SK-N-SH (cell line): Measurements from ENCODE around the gene EPB41L4B. TPM values are rescaled to one million over a fixed set of nuclear protein-coding genes. Genes with fewer than 3 reads are reported as not detected.

Source experiments
- CTCF ChIA-PET: fragments of 300-600, 350-600 bp; formaldehyde crosslinking; extraction: SDS; loops from one replicate; lab custom pipeline; 2021; lab: Yijun Ruan, JAX
- POLR2A ChIA-PET: fragments of 350-600 bp; sonication (Branson Sonifier 250); formaldehyde crosslinking; extraction: SDS; loops from one replicate; lab custom pipeline; 2020; ENCODE audit warnings: antibody characterized with exemption, inconsistent platforms; lab: Yijun Ruan, JAX
- DNase-seq: peaks from one replicate; pipeline ENCODE4 v3.0.0; 2012
- H2AFZ ChIP-seq: fragments of 200-600 bp; sonication (generic); 2 replicates; pipeline ENCODE4 v1.8.1; 2016; ENCODE audit warnings: antibody characterized with exemption, mild to moderate bottlenecking, low read depth
- H3F3A ChIP-seq: fragments of 200-600 bp; sonication (generic); replicated peaks from 2 replicates; pipeline ENCODE3; 2016; ENCODE audit warnings: antibody characterized with exemption, mild to moderate bottlenecking; ENCODE audit not compliant: insufficient read depth
- H3K27ac ChIP-seq, 2 experiments: fragments of 200-500 bp in 1 of 2; fragments of 200-600 bp in 1 of 2; sonication (Bioruptor generic) in 1 of 2; sonication (generic), shearing (Covaris generic) in 1 of 2; 2 replicates each; pipeline versions ENCODE4 v1.5.1 to v1.6.1; 2014 to 2016; ENCODE audit warnings: low read depth in 2 of 2, inconsistent platforms in 1 of 2, low read length in 1 of 2, mild to moderate bottlenecking in 1 of 2, mixed read lengths in 1 of 2
- H3K27me3 ChIP-seq: fragments of 200-600 bp; sonication (generic), shearing (Covaris generic); 2 replicates; pipeline ENCODE4 v1.6.1; 2016; ENCODE audit warnings: mixed run types; ENCODE audit not compliant: insufficient read depth
- H3K36me3 ChIP-seq, 2 experiments: fragments of 200-500 bp in 1 of 2; fragments of 200-600 bp in 1 of 2; sonication (Bioruptor generic) in 1 of 2; sonication (generic) in 1 of 2; replicated peaks in 1 of 2; 2 replicates each; pipeline versions ENCODE3 to v1.5.1; 2014 to 2016; ENCODE audit warnings: low read length in 1 of 2, mild to moderate bottlenecking in 1 of 2; ENCODE audit not compliant: insufficient read depth in 2 of 2, control insufficient read depth in 1 of 2
- H3K4me1 ChIP-seq, 2 experiments: fragments of 200-500 bp in 1 of 2; fragments of 200-600 bp in 1 of 2; sonication (Bioruptor generic) in 1 of 2; sonication (generic), shearing (Covaris generic) in 1 of 2; 2 replicates each; pipeline versions ENCODE4 v1.5.1 to v1.6.1; 2014 to 2016; ENCODE audit warnings: low read depth in 1 of 2, low read length in 1 of 2, mixed run types in 1 of 2; ENCODE audit not compliant: insufficient read depth in 2 of 2, control insufficient read depth in 1 of 2
- H3K4me2 ChIP-seq: fragments of 200-600 bp; sonication (generic), shearing (Covaris generic); 2 replicates; pipeline ENCODE4 v1.6.1; 2017; ENCODE audit warnings: mixed run types
- H3K4me3 ChIP-seq, 2 experiments: fragments of 200-500 bp in 1 of 2; fragments of 200-600 bp in 1 of 2; sonication (Bioruptor generic) in 1 of 2; sonication (generic), shearing (Covaris generic) in 1 of 2; 2 replicates each; pipeline versions ENCODE4 v1.5.1 to v1.8.1; 2014 to 2016; ENCODE audit warnings: low read depth in 2 of 2, inconsistent platforms in 1 of 2, low read length in 1 of 2, mild to moderate bottlenecking in 1 of 2, mixed read lengths in 1 of 2, moderate library complexity in 1 of 2
- H3K79me2 ChIP-seq: fragments of 200-600 bp; sonication (generic); 2 replicates; pipeline ENCODE4 v1.8.1; 2017; ENCODE audit warnings: mild to moderate bottlenecking; ENCODE audit not compliant: insufficient read depth
- H3K9ac ChIP-seq: fragments of 200-600 bp; sonication (generic); 2 replicates; pipeline ENCODE4 v1.6.1; 2017; ENCODE audit warnings: mixed run types
- H3K9me2 ChIP-seq: fragments of 200-600 bp; sonication (generic); 2 replicates; pipeline ENCODE4 v1.6.1; 2017; ENCODE audit warnings: mixed run types
- H3K9me3 ChIP-seq: fragments of 200-600 bp; sonication (generic); 2 replicates; pipeline ENCODE4 v1.6.1; 2017; ENCODE audit warnings: mixed run types, mild to moderate bottlenecking, moderate library complexity
- H4K20me1 ChIP-seq: fragments of 200-600 bp; sonication (generic); 2 replicates; pipeline ENCODE4 v1.6.1; 2017; ENCODE audit warnings: mild to moderate bottlenecking, mixed run types; ENCODE audit not compliant: insufficient read depth
- ELF1 ChIP-seq: IDR thresholded peaks from 2 replicates; pipeline ENCODE4 v1.4.0; 2012
- EP300 ChIP-seq, 2 experiments: IDR thresholded peaks; 2 replicates each; pipeline versions ENCODE4 v1.4.0 to v1.6.1; 2012; ENCODE audit warnings: borderline replicate concordance in 1 of 2, low read depth in 1 of 2, low read length in 1 of 2
- EZH2phosphoT487 ChIP-seq: fragments of 200-600 bp; sonication (generic); IDR thresholded peaks from 2 replicates; pipeline ENCODE4 v1.6.1; 2017; ENCODE audit warnings: low read depth, mixed run types, mild to moderate bottlenecking, antibody characterized with exemption, moderate library complexity, borderline replicate concordance
- FOSL2 ChIP-seq: IDR thresholded peaks from 2 replicates; pipeline ENCODE4 v1.4.0; 2012; ENCODE audit warnings: low read depth, mild to moderate bottlenecking, moderate library complexity, borderline replicate concordance
- FOXJ3 ChIP-seq: sonication (generic); formaldehyde crosslinking; IDR thresholded peaks from 2 replicates; pipeline ENCODE4 v1.5.1; 2020; ENCODE audit warnings: mild to moderate bottlenecking, missing genetic modification reagents
- FOXM1 ChIP-seq: IDR thresholded peaks from 2 replicates; pipeline ENCODE4 v1.4.0; 2012; ENCODE audit warnings: low read depth, mild to moderate bottlenecking
- GABPA ChIP-seq: IDR thresholded peaks from 2 replicates; pipeline ENCODE4 v1.4.0; 2012; ENCODE audit warnings: low read depth, mild to moderate bottlenecking
- GATA2 ChIP-seq: sonication (generic); formaldehyde crosslinking; IDR thresholded peaks from 2 replicates; pipeline ENCODE4 v1.5.0; 2020; ENCODE audit warnings: mild to moderate bottlenecking, missing genetic modification reagents
- NFIC ChIP-seq: IDR thresholded peaks from 2 replicates; pipeline ENCODE4 v1.4.0; 2012; ENCODE audit warnings: borderline replicate concordance
- NRF1 ChIP-seq: IDR thresholded peaks from 2 replicates; pipeline ENCODE4 v1.6.1; 2012; ENCODE audit warnings: low read depth, mild to moderate bottlenecking, low read length
- PBX3 ChIP-seq: IDR thresholded peaks from 2 replicates; pipeline ENCODE4; 2012
- RAD21 ChIP-seq: IDR thresholded peaks from 2 replicates; pipeline ENCODE4 v1.6.1; 2012; ENCODE audit warnings: mild to moderate bottlenecking, low read length
- RCOR1 ChIP-seq: fragments of 150-350 bp; IDR thresholded peaks from 2 replicates; pipeline ENCODE4 v1.6.1; 2017; ENCODE audit warnings: antibody characterized with exemption, low read length
- RXRA ChIP-seq: IDR thresholded peaks from 2 replicates; pipeline ENCODE4 v1.4.0; 2012; ENCODE audit warnings: low read depth, mild to moderate bottlenecking, borderline replicate concordance
- TAF1 ChIP-seq: IDR thresholded peaks from 2 replicates; pipeline ENCODE4 v1.6.1; 2012; ENCODE audit warnings: low read depth, mild to moderate bottlenecking, low read length, moderate library complexity, borderline replicate concordance
- TCF12 ChIP-seq: IDR thresholded peaks from 2 replicates; pipeline ENCODE4 v1.4.0; 2012
- TEAD4 ChIP-seq: IDR thresholded peaks from 2 replicates; pipeline ENCODE4 v1.4.0; 2012; ENCODE audit warnings: mild to moderate bottlenecking, borderline replicate concordance; ENCODE audit not compliant: insufficient read depth
- USF1 ChIP-seq: IDR thresholded peaks from 2 replicates; pipeline ENCODE4 v1.4.0; 2012; ENCODE audit warnings: low read depth, borderline replicate concordance
- YY1 ChIP-seq: IDR thresholded peaks from 2 replicates; pipeline ENCODE4 v1.4.0; 2012; ENCODE audit warnings: low read depth, mild to moderate bottlenecking
- ZBTB33 ChIP-seq: IDR thresholded peaks from 2 replicates; pipeline ENCODE4 v1.4.0; 2012; ENCODE audit warnings: low read depth, borderline replicate concordance
- WGBS: methylation state at CpG from one replicate; pipeline ENCODE4 v1.1.6; 2017; ENCODE audit warnings: low lambda C conversion rate; 5-methylcytosine and 5-hydroxymethylcytosine counted together
- polyA plus RNA-seq, 3 experiments: library from polyadenylated mRNA; depleted of rRNA; stranded (reverse); fragments of >200 nt; gene quantifications; 2 replicates each; pipeline ENCODE4 v1.2.3, GENCODE V29; 2012
- TF ChIP-seq, protein P1 (sequence below): fragments of 150-350 bp; IDR thresholded peaks from 2 replicates; pipeline ENCODE4 v1.6.1; 2017; ENCODE audit warnings: antibody characterized with exemption, low read length, low read depth, borderline replicate concordance

The EPB41L4B gene
- polyA plus RNA-seq, 1 of the 3 experiments (the other 2 are of a cell fraction), result 0.59 TPM

DNA sequence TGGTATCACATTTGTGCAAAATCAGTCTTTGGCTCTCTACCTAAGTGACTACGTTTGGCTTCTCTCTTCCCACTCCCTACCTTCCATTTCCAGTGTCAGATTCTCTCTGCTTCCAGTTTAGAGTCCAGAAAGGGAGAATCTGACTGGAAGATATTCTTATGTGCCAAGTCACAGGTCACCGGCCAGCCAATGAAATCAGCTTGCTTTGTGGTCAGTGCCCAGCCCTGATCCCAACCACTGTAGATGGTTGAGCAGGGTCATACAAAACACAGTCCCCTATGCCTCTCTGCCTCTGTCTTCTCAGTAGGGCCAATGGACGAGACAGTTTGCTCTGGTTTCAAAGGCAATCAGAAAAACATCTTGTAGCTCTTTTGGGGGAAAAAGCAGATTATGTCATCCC is 15.6 kb upstream of the EPB41L4B start:
- POLR2A ChIA-PET, result no interaction called here
- TF ChIP-seq GABPA (no peak), FOXJ3 (CRISPR knock-in tag) (no peak), PBX3 (no peak), FOXM1 (no peak), EP300 (IDR thresholded peaks at IDR 0.05; ENCODE audit: borderline replicate concordance in 1 of 2, low read depth in 1 of 2, low read length in 1 of 2) (no peak), FOSL2 (no peak), YY1 (no peak)
- 48% methylated on average over 3 of the region's 3 CpGs for WGBS
- no peak overlapping the region for H2AFZ ChIP-seq
- no peaks in the 10 kb centered on the region for H3K9me3 ChIP-seq
- CTCF ChIA-PET, result interaction anchor here (0.6 to 1.4 kb wide), 3 partner anchors 75 to 185 kb away, joined by 3 to 7 read pairs (median 3); no protein-coding TSS in a partner anchor
- no peak overlapping the region for H3K4me2 ChIP-seq
- no peaks in the 10 kb centered on the region for H3F3A ChIP-seq
- no peaks in the 10 kb centered on the region for H3K36me3 ChIP-seq
- peaks cover 10% of the 10 kb centered on the region; the same call in 1 of the 2 replicates for H3K27me3 ChIP-seq
- no peak overlapping the region for H3K27ac ChIP-seq
- H3K79me2 ChIP-seq, result no peaks in the 10 kb centered on the region
- H3K4me3 ChIP-seq, result no peak overlapping the region
- H3K9me2 ChIP-seq, result no peaks in the 10 kb centered on the region
- DNase-seq, result no peak
- H4K20me1 ChIP-seq, result no peaks in the 10 kb centered on the region
- H3K9ac ChIP-seq, result no peak overlapping the region
- peaks cover 0 to 4% of the 10 kb centered on the region in 2 experiments; a peak in 1 of 4 replicates for H3K4me1 ChIP-seq

DNA sequence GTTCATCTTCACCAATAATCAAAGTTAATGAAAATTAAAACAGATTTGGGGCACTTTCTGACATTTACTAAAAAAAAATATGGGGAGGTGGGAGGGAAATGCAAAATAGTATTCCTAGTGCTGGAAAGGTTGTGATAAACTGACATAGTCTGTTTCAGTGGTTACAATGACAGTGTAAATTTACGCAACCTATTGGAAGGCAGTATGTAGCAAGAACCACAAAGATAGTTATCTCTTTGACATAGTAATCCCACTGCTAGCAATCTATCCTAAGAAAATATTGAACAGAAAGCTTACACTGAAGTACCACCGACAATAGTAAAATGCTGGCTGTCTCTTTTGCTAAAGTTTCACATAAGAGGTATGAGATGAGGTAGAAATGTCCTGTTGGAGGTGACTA is 15.1 kb upstream of the EPB41L4B start:
- Histone ChIP-seq H3K36me3 (no peaks in the 10 kb centered on the region), H3K27me3 (peaks cover 10% of the 10 kb centered on the region; the same call in 1 of the 2 replicates), H4K20me1 (no peaks in the 10 kb centered on the region)
- POLR2A ChIA-PET, result no interaction called here
- TF ChIP-seq ZBTB33 (no peak), TEAD4 (no peak), NFIC (no peak), GATA2 (CRISPR knock-in tag) (no peak), RXRA (no peak), FOXM1 (no peak), TCF12 (no peak), TAF1 (no peak), RCOR1 (no peak), EZH2phosphoT487 (no peak), ELF1 (no peak), NRF1 (no peak), EP300 (IDR thresholded peaks at IDR 0.05; ENCODE audit: borderline replicate concordance in 1 of 2, low read depth in 1 of 2, low read length in 1 of 2) (no peak), RAD21 (no peak), GABPA (no peak), USF1 (no peak)
- TF ChIP-seq, protein P1, sequence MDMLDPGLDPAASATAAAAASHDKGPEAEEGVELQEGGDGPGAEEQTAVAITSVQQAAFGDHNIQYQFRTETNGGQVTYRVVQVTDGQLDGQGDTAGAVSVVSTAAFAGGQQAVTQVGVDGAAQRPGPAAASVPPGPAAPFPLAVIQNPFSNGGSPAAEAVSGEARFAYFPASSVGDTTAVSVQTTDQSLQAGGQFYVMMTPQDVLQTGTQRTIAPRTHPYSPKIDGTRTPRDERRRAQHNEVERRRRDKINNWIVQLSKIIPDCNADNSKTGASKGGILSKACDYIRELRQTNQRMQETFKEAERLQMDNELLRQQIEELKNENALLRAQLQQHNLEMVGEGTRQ, result no peak
- TF ChIP-seq, all 33 proteins: peak for 0
- no peaks in the 10 kb centered on the region for H3K9me2 ChIP-seq
- no peak overlapping the region for H3K4me3 ChIP-seq
- peaks cover 0 to 7% of the 10 kb centered on the region in 2 experiments; a peak in 1 of 4 replicates for H3K4me1 ChIP-seq
- H3K9ac ChIP-seq, result no peak overlapping the region
- H3F3A ChIP-seq, result no peaks in the 10 kb centered on the region
- WGBS, result 81% methylated on average over 2 of the region's 2 CpGs
- H3K27ac ChIP-seq, result no peak overlapping the region
- H2AFZ ChIP-seq, result no peak overlapping the region
- no peak overlapping the region for H3K4me2 ChIP-seq
- H3K9me3 ChIP-seq, result no peaks in the 10 kb centered on the region
- H3K79me2 ChIP-seq, result no peaks in the 10 kb centered on the region
- no peak for DNase-seq
- CTCF ChIA-PET, result interaction anchor here (0.6 to 1.4 kb wide), 2 partner anchors 14 to 186 kb away, joined by 3 read pairs; no protein-coding TSS in a partner anchor
